HG03439 (cell line): ENCODE measurements around the gene RTL1.

ENCODE experiments used
- ATAC-seq: cut with Tn5 transposase; IDR thresholded peaks from one replicate; pipeline ENCODE4 v1.9.1; 2021; ENCODE audit warnings: mild to moderate bottlenecking, moderate library complexity; ENCODE audit not compliant: unreplicated experiment

The RTL1 gene

DNA sequence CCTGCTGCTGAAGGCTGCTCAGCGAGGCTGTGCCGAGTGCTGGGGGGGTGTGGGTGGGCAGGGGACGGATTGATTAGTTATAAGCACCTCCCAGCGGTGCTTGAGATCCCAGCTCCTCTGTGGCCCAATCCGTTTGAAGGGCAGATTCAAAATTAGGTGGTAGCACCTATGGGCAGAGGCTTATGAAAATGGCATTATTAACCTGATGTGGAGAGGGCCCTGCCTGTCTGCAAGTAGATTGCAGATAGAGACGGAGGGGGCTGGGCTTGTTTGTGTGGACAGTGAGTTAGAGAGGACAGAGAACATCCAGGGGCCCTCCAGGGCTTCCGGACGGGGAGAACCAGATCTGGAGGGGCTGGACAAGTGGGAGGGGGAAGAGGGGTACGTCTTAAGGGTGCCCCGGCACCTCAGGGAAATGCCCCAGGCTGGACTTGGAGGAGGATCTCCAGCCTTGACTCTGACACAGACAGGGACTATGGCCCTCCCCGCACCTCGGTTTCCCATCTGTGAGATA, at the start of gene RTL1:
TSS of gene RTL1 (minus strand) at position 51 of the 514 bp plus-strand sequence. CDS start 18,934 bp downstream, outside the sequence.
- ATAC-seq = no peak

DNA sequence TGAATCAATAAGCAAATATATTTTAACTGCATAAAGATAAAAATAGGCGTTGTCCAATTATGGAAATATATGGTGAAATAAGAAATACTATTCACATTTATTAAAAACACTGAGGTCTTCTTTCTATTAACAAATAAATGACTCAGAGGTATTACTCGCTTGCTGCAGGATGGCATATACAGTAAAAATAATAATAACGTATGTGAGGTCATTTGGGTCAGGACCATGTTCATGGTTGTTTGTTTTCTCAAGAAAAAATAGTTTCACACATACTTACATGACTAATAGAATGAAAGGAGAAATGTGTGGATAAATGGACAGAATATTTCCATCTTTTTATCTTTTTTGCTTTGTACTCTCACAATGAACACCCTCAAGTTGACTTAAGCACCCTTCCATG, 46.5 kb upstream of the RTL1 start:
- no peak for ATAC-seq

DNA sequence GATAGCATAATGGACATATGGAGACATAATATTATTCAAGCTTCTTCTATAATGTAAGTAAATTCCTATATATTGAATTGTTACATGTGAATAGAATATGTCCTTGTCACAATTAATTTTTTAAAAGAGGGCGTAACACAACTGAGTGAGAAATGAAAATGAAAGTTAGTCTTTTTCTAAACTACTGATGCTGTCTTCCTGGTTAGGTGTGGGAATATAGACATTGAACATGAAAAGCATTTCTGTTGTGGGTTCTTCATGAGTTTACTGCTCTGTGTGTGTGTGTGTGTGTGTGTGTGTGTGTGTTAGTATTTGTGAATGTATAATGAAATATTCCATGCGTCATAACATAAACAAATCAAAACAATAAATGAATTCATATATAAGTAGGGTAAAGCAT, 40.5 kb upstream of the RTL1 start:
- no peak for ATAC-seq

DNA sequence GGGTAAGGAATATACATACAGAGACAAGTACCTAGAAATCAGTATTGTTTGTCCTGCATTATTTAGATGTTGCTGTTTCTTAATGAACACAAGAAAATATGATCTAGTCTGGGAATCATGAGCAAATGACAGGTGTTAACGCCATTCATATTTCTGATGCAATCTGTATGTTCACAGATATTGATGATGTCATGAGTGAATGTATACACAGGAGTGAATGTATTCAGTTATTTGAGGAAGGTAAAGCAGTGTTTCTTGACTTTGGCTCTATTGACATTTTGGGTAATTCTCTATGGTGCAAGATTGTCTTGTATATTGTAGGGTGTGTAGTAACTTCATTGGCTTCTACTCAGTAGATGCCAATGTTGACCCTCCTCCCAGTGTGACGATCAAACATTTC, 26.7 kb upstream of the RTL1 start:
- ATAC-seq = no peak

DNA sequence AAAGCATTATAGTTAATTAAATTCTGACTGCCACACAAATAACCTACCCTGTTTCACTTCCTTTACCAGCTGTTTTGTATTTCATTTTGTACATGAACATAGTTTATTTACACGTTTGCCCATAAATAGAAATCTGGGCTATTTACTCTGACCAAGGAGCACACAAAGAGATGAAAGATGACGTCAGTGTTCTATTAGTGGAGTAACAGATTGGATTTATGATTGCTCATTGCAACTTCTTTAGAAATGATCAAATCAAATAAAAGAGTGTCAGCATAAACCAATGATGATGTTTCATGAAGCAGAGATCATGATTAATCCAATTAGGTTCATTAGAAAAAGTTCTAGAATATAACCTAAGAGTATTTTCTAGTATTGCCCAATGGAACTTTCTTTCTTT, 12.0 kb upstream of the RTL1 start:
- no peak for ATAC-seq

DNA sequence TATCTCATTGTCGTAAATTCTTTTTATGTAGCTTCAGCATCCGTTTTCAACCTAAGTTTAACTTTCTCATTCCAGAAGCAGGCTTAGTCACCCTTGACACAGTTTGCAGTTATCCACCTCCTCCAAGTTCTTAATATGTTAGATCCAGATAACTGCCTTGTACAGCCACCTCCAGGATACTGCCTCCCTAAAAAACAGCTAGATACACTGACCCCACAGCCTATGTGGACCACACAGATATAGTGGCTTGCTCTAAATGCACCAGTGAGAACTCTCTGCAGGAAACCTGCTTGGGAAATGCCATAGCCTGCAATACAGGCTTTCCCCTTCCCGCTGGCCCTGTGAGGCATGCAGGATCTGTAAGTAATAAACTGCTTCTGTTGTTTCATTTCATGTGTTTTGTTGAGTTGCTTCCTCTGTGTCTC, 11.1 kb upstream of the RTL1 start:
- no peak for ATAC-seq

DNA sequence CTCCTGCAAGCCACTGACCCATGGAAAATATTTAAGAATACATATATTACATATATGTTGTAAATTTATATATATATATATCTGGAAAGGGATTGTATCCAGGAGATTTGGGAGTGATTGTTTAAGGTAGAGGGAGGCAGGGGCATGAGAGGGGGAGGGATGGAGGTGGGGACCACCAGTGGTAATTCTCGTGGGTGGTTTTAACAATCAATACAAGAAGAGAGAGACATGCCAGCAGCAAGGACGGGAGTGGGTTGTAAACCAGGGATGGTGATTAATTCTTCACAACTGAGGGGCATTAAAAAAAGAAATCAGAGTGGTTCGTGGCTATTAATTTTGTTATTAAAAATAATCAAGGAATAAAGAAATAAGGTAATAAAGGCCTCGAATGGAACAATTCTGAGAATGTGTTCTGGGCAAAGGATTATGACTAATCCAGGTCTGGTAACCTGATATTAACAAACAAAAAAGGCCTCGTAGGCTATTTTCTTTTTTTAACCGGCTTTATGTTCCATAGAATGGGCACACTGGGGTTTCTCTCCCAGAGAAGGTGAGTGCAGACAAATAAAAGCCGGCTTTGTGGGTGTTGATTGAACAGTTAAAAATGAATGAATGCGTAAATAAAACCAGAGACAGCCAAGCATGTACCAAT, 8.3 kb upstream of the RTL1 start:
- no peak for ATAC-seq

DNA sequence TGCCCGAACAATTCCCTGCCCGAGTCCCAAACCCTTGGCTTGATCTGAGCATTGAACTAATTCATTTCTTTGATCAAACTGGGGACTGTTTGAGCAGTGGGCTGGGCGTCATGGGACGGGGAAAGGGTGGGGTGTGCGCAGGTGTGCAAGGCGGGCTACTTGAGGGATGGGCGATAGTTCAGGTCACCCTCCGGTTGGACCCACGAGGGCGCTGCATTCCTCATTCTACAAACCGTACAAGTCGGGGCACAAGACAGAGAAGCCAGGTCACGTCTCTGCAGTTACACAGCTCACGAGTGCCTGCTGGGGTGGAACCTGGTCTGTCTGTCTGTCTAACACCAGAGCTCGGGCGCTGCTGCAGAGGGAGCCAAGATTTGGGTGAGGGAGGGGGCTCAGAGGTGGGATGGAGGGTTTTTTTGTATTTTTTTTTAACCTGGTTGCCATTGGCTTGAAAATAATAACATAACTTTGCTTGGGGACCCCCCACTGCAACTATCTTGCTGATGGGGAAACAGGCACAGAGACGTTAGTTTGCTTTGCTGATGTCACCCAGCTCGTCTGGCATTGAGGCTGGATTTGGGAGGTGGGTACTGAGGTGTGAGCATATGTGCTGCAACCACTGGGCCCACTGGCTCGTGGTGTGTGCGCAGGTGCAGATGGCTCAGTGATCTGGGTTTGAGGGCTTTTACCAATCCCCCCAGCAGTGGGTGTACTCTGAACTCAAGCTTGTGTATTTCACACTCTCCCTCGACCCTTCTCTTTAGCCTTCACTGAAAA, 7.6 kb upstream of the RTL1 start:
- no peak for ATAC-seq

DNA sequence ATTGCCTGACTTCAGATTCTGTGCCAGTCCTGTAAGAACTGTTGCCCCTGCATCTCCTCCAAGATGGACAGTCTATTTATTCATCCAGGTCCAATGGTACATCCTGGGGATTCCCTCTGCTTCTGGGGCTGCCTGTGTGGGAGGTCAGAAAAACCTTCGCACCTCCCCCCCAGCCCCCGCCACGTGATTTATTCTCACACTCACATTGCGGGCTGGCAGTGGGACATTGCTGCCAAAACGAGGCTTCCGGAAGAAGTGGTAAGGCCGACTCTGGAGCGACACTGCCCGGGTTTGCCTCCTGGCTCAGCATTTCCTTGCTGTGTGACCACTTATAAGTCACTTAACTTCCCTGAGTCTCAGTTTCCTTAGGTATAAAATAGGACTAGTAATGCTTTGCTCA, 5.9 kb upstream of the RTL1 start:
- no peak for ATAC-seq

DNA sequence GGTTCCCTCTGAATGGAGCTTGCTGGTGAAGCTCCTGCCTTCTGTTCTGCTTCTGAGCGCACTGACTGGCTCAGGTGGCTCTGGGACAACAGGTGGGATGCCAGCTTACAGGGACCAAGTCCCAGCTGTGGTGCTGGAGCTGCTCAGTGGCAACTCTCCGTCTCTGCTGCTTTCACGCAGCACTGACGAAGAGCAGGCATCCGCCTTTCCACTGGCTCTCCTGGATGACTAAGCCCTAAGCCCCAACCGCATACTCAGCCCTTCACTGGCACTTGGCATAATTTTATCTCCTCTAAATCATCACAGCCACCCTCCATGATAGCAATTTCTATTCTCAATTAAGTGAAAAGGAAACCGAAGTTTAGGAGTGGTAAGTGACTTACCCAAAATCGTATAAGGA, 3.7 kb upstream of the RTL1 start:
- ATAC-seq = no peak

DNA sequence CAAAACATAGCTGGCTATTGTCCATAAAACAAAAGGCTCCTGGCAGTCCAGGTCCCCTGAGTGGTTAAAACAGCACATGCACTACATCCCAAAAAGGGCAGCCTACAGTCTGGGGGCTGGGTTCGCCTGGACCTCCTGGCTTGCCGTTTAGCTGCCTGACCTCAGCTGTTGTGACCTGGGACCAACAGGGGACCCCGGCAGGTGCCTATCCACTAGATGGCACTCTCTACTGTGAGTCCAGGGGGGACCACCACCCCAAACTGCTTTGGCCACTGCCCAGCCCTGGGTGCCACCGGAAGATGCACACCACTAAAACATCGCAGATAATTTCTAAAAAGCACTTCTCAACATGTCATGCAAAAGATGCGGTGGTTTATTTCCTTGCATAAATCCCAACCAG, 2.9 kb upstream of the RTL1 start:
- no peak for ATAC-seq

DNA sequence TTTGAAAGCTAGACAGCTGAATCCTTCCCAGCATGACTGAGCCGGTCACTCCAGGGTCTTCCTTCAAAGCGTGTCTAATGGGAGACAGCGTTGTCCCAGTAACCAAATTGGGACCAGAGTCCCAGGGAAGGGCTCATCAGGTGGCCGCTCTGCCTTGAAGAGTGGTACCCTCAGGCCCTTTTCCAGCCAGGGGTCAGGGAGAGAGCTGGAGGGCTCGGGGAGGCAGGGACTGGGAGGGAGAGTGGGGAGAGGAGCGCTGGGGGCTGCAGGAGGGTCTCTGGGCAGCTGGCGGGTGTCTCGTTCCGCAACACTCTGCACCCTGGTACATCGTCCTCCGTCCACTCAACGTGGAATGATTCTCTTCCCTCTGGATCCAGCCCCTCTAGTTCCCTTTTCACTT, 1.6 kb upstream of the RTL1 start:
- no peak for ATAC-seq

DNA sequence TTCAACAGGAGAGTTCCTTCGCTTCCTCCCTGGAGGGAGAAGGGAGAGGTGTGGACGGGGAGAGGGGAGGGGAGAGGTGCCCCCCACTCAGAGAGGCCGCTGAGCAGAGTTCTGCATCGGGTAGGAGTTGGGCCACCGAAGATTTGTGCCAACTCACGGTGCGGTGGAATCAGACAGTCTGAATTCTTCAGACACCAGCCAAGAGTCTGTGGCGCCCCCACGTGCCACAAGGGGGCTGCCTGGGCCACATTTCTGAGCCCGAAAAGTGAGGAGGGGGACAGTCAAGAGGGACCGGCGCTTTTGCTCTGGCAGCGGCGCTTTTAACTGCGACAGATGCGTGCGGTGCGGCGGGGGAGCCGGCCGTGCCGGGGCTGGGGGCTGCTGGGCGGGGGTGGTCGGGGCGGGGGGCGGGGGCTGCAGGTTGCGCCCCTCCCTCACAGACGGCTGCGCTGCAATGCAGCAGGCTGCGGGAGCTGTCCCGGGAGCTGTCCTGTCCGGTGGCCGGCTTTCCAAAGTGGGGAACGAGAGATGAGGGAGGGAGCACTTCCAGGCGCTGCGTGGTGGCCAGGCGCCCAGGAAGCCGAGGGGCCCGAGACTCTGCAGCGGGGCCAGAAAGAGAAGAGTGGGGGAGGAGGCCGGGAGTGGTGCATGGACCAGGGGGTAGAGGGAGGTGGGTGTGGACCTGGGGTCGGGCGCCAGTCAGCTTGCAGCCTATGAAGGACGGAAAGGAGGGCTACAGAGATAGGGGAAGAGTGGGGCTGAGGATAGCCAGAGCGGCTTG, 975 bp upstream of the RTL1 start:
- no peak for ATAC-seq

DNA sequence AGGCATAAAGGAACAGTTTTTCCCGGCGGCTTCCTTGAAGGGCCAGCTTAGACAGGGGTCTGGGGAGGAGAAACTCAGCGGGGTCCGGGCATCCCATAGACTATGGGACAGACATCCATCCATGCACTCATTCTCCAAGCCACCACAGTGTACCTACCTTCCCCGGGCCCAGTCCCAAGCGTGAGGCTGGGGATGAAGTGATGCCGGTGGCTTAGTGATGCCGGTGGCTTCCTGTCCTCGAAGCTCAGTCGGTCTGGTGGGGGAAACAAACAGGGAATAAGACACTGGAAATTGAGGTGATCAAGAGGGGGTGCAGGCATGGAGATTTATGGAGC, 421 bp downstream of the RTL1 start:
- ATAC-seq = no peak

DNA sequence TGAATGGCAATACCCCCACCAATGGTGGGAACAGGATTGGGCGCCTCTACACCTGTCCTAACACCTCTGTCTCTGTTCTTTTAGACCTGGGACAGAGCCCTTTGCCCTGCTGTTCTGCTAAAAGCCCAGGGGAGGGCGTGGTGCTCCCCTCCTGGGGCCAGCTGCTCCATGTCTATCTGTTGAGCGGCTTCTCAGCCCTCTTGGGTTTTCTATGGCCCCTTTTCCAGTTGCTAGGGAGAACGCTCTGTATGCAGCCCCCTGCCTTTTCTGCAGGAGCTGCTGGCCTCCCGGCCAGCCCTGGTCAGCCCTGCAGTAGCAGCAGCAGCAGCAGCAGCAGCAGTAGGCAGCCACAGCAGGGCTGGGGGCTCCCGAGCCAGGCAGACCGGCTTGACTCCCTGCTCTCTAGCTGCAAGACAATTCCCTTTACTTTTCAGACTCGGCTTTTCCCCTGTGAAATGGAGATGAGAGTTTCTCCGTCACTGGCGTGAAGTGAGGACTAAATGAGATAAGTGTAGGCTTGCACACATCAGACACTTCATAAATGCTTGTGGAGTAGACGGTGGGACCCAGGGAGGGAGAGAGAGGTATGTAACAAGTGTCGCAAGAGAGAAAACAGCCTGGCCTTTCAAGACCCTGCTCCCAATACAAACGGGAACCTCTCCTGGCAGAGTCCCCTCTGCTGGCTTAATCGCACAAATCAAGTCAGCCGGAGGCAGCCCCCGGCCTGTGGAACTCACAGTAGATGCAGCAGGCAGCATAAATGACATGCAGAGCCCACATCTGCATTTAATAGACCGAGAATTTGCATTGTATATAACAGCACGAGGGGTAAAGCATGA, 1.0 kb downstream of the RTL1 start:
- ATAC-seq = no peak

DNA sequence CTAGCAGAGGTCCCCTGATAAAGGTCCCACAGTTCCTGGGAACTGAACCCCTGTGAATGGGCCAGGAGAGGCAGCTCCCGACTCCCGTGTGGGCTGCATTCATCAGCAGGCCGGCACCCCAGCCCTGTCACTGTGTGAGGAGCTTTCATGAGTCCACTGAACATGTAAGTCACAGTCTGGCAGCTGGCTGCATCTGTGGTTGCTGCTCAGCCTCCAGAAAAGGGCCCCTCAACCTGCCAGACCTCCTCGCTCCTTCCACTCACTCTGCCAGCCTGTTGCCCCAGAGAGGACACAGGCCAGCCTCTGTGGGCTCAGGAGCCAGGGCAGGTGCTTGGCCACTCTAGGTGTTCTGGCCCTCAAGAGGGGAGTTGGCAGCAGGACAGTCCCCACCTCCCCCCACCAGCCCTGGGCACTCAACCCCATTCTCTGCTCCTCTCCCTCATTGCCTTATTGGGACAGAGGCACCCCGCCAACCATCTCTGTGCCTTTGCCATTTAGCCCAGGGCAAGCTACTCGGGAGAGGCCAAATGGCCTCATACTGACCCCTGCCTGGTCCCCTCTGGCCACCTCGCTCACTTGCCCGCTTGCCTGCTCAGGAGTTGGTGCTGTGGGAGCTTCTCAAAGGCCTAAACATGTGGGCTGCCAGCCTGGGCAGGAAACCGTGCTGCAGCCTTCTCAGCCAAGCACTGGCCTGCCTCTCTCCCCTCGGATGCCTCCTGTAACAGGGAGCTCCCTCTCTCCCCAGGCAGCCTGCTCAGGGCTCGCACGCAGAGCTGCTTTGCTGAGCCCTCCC, 1.9 kb downstream of the RTL1 start:
- ATAC-seq = no peak

DNA sequence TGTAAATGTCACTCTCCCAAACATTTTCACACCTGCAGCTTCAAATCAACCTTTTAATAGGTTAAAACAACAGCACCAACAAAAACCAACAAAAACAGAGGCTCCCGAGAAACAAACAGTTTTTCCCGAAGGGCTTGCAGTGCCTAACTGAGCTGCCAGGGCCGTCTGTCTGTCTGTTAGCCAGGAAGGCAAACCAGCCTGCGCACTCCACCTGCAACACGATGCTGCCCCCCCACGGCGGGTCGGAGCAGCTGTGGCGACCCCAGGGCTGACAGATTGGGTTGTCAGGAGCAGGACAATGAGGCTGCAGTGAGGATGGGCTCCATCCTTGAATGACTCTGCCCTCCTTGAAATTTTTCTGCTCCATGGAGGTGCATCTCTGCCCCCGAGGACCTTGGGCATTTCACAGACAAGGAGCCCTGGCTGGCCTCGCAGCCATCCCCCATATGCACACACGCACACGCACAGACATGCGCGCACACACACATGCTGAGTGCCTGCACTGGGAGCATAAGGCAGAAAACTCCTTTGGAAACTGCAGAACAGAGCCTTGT, 2.6 kb downstream of the RTL1 start:
- ATAC-seq = no peak

DNA sequence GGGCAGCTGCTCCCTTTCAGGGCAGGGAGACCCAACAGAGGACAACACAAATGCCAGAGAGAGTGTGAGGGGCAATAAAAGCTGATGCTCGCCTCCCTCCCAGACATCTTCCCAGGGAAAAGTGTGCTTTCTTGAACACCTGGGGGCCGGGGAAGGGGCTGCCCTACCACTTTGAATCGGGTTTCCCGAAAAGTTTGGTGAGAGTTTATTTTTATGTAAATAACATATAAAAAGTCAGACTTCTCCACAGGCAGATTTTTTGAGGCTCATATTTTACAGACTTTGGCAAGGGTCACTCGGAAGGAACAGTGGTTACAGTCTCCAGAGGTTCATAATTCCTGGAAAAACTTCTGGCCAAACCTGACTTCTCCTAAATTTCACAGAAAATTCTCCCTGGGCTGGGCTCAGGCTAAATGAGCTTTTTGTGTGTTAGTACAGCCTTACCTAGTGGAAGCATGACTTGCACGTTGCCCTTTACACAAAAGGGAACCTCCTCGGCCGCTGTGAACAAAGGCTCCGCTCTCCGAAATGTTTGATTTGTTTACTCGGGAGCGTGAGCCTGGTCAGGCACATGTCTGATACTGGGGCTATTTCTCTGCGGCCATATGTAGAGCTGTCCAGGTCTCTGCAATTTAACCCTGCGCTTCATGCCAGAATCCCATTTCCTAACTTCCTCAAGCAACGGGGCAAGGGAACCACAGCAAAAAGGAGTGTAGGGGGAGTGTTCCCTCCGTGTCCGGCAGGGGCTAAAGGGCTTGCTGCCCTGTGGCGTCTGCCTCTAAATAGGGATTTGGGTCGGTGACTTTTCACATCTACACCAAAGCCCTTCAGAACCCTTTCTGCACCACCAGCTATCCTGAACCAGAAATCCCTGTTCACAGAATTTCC, 3.4 kb downstream of the RTL1 start:
- no peak for ATAC-seq
